HG02981 (cell line): ENCODE measurements around the gene MEGF11.
A peak's percentile ranks its signal among the peaks of the same experiment; 100 is the strongest.
"Not testable (repeated sequence)": the region's sequence is repeated elsewhere in the genome, so short reads cannot be mapped to it uniquely, and the experiment has no call there.

Experiments used
- ATAC-seq: cut with Tn5 transposase; IDR thresholded peaks from one replicate; pipeline ENCODE4 v1.9.1; 2021; ENCODE audit warnings: mild to moderate bottlenecking, moderate library complexity; ENCODE audit not compliant: unreplicated experiment

The MEGF11 gene

GRCh38 chr15:65981837-65982626, 271.5 kb downstream of the MEGF11 start:
- peak; percentile 54 for ATAC-seq

DNA sequence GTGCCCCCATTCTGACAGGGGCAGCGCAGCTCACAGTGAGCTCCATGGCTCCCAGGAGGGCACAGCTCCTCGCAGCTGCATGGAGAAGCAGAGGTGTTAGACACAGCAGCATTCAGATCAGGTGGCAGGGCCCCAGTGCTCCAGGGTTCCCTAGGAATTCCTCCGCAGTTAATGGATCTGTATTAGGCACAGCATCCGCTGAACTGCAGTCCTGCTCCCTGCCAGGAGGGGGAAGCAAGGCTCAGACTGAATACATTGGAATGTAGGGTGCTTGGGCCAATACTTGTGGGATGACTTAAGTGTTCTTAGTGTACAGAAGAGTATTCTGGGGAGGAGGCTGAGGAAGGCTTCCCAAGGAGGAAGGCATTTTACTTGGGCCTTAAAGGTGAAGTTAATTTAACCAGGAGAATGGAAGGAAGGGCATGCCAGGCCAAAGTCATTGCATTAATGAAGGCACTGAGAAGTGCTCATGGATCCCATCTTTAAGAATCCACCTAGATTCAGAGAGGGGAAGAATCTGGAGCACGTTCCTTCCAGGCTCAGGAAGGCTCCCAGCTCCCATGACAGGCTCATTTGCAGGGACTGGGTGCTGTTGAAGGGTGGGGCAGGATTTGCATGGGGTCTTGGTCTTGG, 272.6 kb downstream of the MEGF11 start:
- no peak for ATAC-seq

GRCh38 chr15:65979837-65980236, 273.7 kb downstream of the MEGF11 start:
- ATAC-seq = no peak

DNA sequence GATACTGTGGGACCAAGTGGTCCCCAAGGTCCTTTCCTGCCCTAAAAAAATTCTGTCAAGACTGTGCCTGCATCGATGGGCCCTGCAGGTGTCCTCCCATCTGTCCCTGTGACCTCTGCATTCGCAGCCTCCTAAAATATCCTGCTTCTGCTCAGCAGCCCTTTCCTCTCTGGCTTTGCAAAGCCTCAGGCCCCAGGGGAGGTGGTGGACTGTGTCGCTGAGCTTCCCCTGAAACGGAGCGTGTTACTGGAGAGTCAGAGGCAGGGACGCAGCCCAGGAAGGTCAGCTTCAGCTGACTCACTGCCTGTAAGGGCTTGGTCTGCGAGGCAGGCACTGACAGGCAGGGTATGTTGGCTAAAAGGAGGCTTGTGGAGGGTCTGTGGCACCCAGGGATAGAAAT, 274.2 kb downstream of the MEGF11 start:
- ATAC-seq = no peak

GRCh38 chr15:65978110-65978509, 275.4 kb downstream of the MEGF11 start:
- no peak for ATAC-seq

- not testable (repeated sequence) for ATAC-seq
Observed at GRCh38 chr15:65976196-65976595, 277.4 kb downstream of the MEGF11 start.

DNA sequence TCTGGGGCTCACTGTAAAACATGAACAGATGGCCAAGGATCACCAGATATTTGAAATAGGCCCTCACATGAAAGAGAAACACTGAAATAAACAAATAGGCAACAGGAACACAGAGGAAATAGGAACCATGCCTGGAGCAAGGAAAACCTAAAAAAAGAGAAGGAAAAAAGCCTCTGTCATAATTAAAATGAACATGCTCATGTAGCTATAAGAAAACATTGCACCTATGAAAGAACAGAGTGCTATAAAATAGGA, 281.9 kb downstream of the MEGF11 start:
- ATAC-seq = no peak

- no peak for ATAC-seq
Observed at GRCh38 chr15:65970937-65971740, 282.4 kb downstream of the MEGF11 start.

DNA sequence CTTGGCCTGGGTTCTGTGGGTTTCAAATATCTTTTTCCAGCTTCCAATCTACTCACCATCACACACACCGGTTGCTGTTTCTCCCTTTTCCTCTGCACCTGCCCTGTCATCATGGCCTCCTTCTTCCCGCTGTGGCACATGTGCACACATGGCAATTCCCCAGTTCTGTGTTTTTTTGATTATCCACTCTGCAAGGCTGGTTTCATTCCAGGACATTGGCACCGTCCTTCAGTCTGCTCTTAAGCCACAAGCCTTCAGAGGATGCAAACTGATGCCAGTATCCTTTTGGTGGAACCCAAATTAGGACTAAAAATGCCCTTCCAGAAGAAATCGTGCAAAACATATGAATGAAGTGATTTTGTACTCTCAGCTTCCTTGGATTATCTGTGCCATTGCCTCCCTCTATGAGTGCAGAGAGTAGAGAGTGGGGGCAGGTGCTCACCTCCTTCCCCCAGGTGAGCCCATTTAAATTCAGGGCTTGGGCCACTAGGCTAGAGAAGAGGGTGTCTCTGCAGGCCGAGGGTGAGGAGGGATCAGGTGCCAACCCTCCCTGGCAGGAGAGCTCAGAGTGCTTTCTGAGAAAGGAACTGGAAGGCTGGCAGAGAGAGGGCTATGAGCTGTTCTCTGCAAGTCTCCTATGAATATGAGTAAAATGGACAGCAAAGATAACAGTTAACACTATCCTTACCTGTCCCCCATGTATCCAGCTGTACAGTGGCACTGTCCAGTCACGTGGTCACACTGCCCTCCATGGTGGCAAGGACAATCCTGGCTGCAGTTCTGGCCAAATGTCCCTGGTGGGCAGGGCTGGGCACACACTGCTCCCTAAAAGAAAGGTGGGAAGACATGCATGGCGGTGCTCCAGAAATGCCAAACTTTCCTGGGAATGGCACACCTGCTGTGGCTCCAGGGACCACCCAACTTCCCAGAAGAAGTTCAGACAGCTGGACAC, 283.4 kb downstream of the MEGF11 start:
- ATAC-seq = no peak

DNA sequence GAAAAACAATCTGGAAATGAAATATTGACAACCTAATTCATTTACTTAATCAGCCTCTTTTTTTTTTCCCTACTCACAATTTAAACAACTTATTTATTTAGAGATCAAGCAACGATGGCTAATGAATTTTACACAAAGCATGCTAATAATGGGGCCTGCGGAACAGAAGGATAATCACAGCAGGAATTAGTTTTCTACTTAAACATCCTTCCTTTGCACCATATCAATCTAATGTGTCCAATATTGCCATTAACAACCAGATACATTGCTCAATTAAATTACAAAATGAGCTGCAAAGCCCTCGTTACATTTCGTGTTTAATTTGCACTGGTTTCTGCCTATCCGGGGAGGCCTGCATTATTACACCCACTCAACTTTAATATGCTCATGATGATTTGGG, 285.0 kb downstream of the MEGF11 start:
- ATAC-seq = no peak

DNA sequence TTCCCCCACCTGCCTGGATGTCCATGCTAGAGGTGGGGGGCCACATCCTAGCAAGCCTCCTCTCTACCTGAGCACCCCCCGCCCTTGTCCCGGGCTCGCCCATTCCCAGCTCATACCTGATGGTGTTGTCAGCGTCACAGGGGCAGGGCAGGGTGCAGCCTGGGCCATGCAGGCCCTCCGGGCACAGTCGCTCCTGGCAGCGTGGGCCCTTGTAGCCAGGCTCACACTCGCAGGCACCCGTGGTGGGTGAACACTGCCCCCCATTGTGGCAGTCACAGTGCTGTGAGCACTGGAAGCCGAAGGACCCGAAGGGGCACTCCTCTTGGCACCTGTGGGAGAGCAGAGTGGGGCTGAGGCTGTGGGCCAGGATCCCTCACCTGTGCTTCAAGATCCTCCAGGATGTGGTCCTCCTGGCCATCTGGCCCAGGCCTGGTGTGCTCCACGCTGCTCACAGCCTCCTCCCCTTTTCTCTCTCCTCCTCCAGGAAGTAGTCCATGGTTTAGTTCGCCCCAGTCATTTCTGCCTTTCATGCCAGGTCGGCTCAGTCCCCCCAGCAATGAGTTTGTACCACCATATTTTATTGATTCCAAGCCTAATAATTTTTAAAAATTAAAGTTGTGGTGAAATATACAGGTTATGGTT, 288.6 kb downstream of the MEGF11 start:
- no peak for ATAC-seq

DNA sequence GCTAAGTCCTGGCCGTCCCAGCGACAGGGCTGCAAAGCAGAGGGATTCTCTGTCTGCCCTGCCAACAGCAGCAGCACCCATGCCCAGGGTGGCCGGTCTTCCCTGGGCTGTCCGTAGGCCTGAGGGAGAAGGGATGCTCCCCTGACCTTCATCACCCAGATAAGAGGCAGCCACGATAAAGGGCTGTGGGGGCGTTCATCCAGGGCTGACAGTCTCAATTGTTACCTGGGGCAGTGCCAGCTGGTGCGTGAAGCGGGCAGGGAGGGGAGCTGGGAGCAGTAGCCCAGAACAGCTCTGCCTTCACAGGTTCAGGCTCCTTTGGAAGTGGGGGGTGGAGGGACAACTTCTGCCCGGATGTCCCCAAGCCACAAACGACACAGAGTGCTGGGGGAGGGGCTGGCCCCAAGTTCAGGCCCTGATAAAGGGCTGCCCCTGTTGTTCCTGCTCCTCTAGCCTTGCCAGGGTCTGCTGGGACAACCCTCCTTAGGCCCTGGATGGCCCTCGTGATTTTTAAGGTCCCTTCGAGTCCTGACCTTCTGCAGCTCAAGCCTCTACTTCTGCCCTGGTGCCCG, 289.6 kb downstream of the MEGF11 start:
- no peak for ATAC-seq

DNA sequence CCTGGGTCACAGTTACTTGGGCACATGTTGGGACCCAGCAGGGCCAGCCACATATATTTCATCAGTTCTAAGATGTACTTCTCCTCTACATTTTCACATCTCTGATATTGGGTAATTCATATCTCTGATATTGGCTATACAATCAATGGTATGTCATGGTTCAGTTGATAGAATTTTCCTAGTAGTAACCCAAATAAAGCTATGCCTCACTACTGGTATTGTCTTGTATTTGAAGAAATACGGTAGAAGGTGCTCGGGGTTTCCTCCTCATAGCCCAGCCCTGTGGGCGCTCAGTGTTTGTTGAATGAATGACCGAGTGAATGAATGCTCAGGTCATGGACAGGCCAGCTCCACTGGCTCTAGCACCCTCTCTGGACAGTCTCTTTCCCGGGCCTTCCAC, 290.2 kb downstream of the MEGF11 start:
- ATAC-seq = no peak

- no peak for ATAC-seq
Observed at GRCh38 chr15:65962187-65962586, 291.4 kb downstream of the MEGF11 start.

- no peak for ATAC-seq
Observed at GRCh38 chr15:65960586-65960985, 293.0 kb downstream of the MEGF11 start.

GRCh38 chr15:65958835-65959234, 294.7 kb downstream of the MEGF11 start:
- ATAC-seq = no peak

GRCh38 chr15:65957451-65957850, 296.1 kb downstream of the MEGF11 start:
- ATAC-seq = no peak

DNA sequence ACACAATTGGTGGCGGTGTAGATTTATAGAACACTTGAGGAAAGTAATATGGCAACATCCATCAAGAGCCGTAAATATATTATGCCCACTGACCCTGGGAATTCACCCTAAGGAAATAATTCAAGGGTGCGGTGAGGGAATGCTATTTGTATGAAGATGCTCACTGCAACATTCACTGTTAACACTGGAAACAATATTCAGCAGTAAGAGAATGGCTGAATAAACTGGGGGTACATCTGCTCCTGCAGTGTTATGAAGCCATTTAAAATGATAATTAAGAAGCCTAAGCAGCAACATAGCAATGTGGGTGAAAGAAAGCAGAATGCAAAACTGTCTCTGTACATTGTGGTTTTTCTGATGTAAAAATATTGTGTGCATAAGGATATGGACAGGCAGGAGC, 296.7 kb downstream of the MEGF11 start:
- ATAC-seq = no peak

DNA sequence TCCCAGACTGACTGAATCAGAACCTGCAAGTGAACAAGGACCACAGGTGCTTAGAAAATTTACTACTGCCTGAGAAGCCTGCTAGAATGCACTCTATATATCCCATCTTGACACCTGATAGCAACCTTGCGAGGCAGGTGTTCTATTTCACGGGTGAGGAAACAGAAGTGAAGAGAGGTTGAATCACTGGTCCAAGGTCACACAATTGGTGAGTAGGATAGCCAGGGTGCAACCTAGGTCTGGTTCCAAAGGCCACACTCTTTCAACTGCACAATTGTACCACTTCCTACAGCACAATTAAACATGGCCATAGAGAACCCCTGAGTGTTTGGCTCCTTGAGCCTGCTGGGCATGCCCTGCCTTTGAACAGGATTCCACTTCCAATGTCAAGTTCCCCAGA, 297.2 kb downstream of the MEGF11 start:
- ATAC-seq = no peak

DNA sequence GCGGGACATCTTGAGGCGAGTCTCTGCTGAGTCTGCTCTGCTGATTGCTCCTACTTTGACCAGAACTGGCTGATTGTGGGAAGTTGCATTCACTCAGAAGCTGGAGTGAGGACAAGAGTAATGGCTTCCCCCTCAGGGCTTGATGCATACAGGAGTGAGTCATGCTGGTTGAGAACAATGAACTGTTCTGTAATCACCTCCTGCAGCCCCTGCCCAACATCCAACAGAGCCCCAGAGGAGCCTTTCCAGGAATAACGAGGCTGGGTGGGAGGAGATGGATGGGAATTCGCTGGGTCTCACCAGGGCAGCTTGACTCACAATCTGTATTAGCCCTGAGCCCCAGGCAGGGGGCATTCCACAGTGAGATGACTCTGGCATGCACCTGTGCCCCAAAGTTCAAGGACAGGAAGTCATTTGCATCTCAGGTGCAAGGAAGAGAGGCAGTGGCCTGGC, 299.2 kb downstream of the MEGF11 start:
- no peak for ATAC-seq
